GM12878 (cell line): ENCODE data around the gene PVALEF. TPM values are rescaled to one million over a fixed set of nuclear protein-coding genes. Genes with fewer than 3 reads are reported as not detected.

ENCODE experiments used
- ATAC-seq: fragments of 200-7000 bp; cut with Tn5 transposase; 3 replicates; pipeline ENCODE4 v1.9.1; 2020; ENCODE audit warnings: mild to moderate bottlenecking, moderate library complexity
- BruUV-seq: library from RNA; stranded (reverse); fragments of 400-500 nt; replicated peaks from 2 replicates; lab custom pipeline; 2021; lab: Mats Ljungman, UMichigan
- CTCF ChIA-PET: fragments of 300-600 bp; sonication (Branson Sonifier 250); formaldehyde crosslinking; extraction: SDS; loops from one replicate; lab custom pipeline; 2021; ENCODE audit warnings: inconsistent platforms; lab: Yijun Ruan, JAX
- POLR2A ChIA-PET: fragments of 350-600 bp; formaldehyde crosslinking; extraction: SDS; loops from one replicate; lab custom pipeline; 2021; ENCODE audit warnings: inconsistent platforms; lab: Charles Lee
- RAD21 ChIA-PET: fragments of 300-600 bp; sonication (Branson Sonifier 250); formaldehyde crosslinking; loops from one replicate; lab custom pipeline; 2023; ENCODE audit warnings: antibody characterized with exemption; ENCODE audit not compliant: unreplicated experiment; lab: Charles Lee
- SMC1A ChIA-PET: fragments of 300-600 bp; sonication (Branson Sonifier 250); formaldehyde crosslinking; loops from one replicate; lab custom pipeline; 2023; ENCODE audit not compliant: unreplicated experiment, uncharacterized antibody; lab: Charles Lee
- DNase-seq: peaks from one replicate; pipeline ENCODE4 v3.0.0-alpha.2; 2011; ENCODE audit warnings: low read depth, low spot score
- FAIRE-seq: peaks from 3 replicates; lab custom pipeline; 2011; peaks lifted over from hg19 to GRCh38; lab: Jason Lieb, UNC
- H2AFZ ChIP-seq: 2 replicates; pipeline ENCODE4 v1.6.0; 2011; ENCODE audit warnings: low read depth, low read length, control low read depth; ENCODE audit not compliant: control insufficient read depth
- H3K27ac ChIP-seq: 2 replicates; pipeline ENCODE4 v1.5.1; 2011; ENCODE audit warnings: control low read depth; ENCODE audit not compliant: control insufficient read depth, insufficient read depth
- H3K27me3 ChIP-seq, 2 experiments: replicated peaks in 1 of 2; 2 replicates each; pipeline versions ENCODE4 v1.6.0 to v1.6.1; 2011; ENCODE audit warnings: low read length in 1 of 2; ENCODE audit not compliant: control insufficient read depth in 2 of 2, insufficient read depth in 2 of 2
- H3K36me3 ChIP-seq, 2 experiments: 2 replicates each; pipeline ENCODE4 v1.5.1; 2011; ENCODE audit warnings: low read length in 1 of 2; ENCODE audit not compliant: control insufficient read depth in 2 of 2, insufficient read depth in 2 of 2
- H3K4me1 ChIP-seq: 2 replicates; pipeline ENCODE4 v1.6.1; 2011; ENCODE audit warnings: mild to moderate bottlenecking, low read length, moderate library complexity, mixed read lengths; ENCODE audit not compliant: control insufficient read depth, insufficient read depth
- H3K4me2 ChIP-seq: 2 replicates; pipeline ENCODE4 v1.6.0; 2011; ENCODE audit warnings: control low read depth; ENCODE audit not compliant: control insufficient read depth, insufficient read depth
- H3K4me3 ChIP-seq: fragments of 200-600 bp; sonication (generic); 2 replicates; pipeline ENCODE4 v1.5.1; 2016
- H3K79me2 ChIP-seq: 2 replicates; pipeline ENCODE4 v1.6.0; 2011; ENCODE audit warnings: low read length; ENCODE audit not compliant: control insufficient read depth, insufficient read depth
- H3K9ac ChIP-seq: 2 replicates; pipeline ENCODE4 v1.8.0; 2011; ENCODE audit warnings: low read length, control low read depth, mixed read lengths; ENCODE audit not compliant: control insufficient read depth, insufficient read depth
- H3K9me3 ChIP-seq: replicated peaks from 3 replicates; pipeline ENCODE4 v1.5.1; 2011; ENCODE audit warnings: mild to moderate bottlenecking, low read length; ENCODE audit not compliant: control insufficient read depth, insufficient read depth
- H4K20me1 ChIP-seq: 2 replicates; pipeline ENCODE4 v1.6.0; 2011; ENCODE audit not compliant: control insufficient read depth, insufficient read depth
- BHLHE40 ChIP-seq, 2 experiments: fragments of 450-650 bp in 1 of 2; IDR thresholded peaks; 2 replicates each; pipeline ENCODE4 v1.6.1; 2011 to 2017; ENCODE audit warnings: low read depth in 2 of 2, borderline replicate concordance in 1 of 2, improper control_type of control experiment in 1 of 2, low read length in 1 of 2, mild to moderate bottlenecking in 1 of 2
- DPF2 ChIP-seq: fragments of 450-650 bp; IDR thresholded peaks from 2 replicates; pipeline ENCODE4 v1.6.1; 2017; ENCODE audit warnings: mild to moderate bottlenecking
- E2F4 ChIP-seq: IDR thresholded peaks from 2 replicates; pipeline ENCODE4 v1.6.1; 2012; ENCODE audit warnings: low read depth, low read length, improper control_type of control experiment
- ETV6 ChIP-seq, 2 experiments: fragments of 450-650 bp in 1 of 2; IDR thresholded peaks in 1 of 2; conservative IDR thresholded peaks in 1 of 2; 2 replicates each; pipeline ENCODE4 v1.6.1; 2014; ENCODE audit warnings: antibody characterized with exemption in 1 of 2, borderline replicate concordance in 1 of 2, low read depth in 1 of 2, mild to moderate bottlenecking in 1 of 2, moderate library complexity in 1 of 2
- IRF3 ChIP-seq: fragments of 450-650 bp; IDR thresholded peaks from 2 replicates; pipeline ENCODE4 v1.6.1; 2014; ENCODE audit warnings: mild to moderate bottlenecking
- IRF4 ChIP-seq: IDR thresholded peaks from 2 replicates; pipeline ENCODE4 v1.6.1; 2011; ENCODE audit warnings: low read depth, low read length
- NFYB ChIP-seq: IDR thresholded peaks from 2 replicates; pipeline ENCODE4 v1.6.1; 2011; ENCODE audit warnings: low read depth, mild to moderate bottlenecking, low read length, improper control_type of control experiment, moderate library complexity; ENCODE audit not compliant: insufficient read depth
- NR2C2 ChIP-seq: IDR thresholded peaks from 2 replicates; pipeline ENCODE4 v1.6.1; 2011; ENCODE audit warnings: borderline replicate concordance, low read depth; ENCODE audit not compliant: control insufficient read depth, insufficient read length
- PAX8 ChIP-seq: fragments of 450-650 bp; IDR thresholded peaks from 2 replicates; pipeline ENCODE4 v1.6.1; 2017; ENCODE audit warnings: mild to moderate bottlenecking, moderate library complexity
- PML ChIP-seq: IDR thresholded peaks from 2 replicates; pipeline ENCODE4 v1.6.1; 2012; ENCODE audit warnings: low read length, inconsistent platforms
- RAD21 ChIP-seq: IDR thresholded peaks from 2 replicates; pipeline ENCODE4 v1.6.1; 2011; ENCODE audit warnings: mild to moderate bottlenecking, low read depth, low read length, moderate library complexity; ENCODE audit not compliant: insufficient read depth
- TBL1XR1 ChIP-seq: IDR thresholded peaks from 2 replicates; pipeline ENCODE4 v1.6.1; 2012; ENCODE audit warnings: low read depth, low read length, improper control_type of control experiment
- TCF7 ChIP-seq: IDR thresholded peaks from 2 replicates; pipeline ENCODE4 v1.6.1; 2014; ENCODE audit warnings: antibody characterized with exemption, borderline replicate concordance
- YBX1 ChIP-seq: fragments of 450-650 bp; IDR thresholded peaks from 2 replicates; pipeline ENCODE4 v1.6.1; 2016; ENCODE audit warnings: antibody characterized with exemption
- ZBED1 ChIP-seq: IDR thresholded peaks from 2 replicates; pipeline ENCODE4 v1.6.1; 2016; ENCODE audit warnings: borderline replicate concordance
- ZSCAN29 ChIP-seq: fragments of 450-650 bp; IDR thresholded peaks from 2 replicates; pipeline ENCODE4 v1.6.1; 2017; ENCODE audit warnings: mild to moderate bottlenecking, moderate library complexity
- WGBS: methylation state at CpG from one replicate; pipeline ENCODE4 v1.1.6; 2016; ENCODE audit warnings: low lambda C conversion rate; ENCODE audit not compliant: insufficient replicate concordance, insufficient coverage; ENCODE audit errors: missing lambda C conversion rate; 5-methylcytosine and 5-hydroxymethylcytosine counted together
- in situ Hi-C: fragments of 300-500 bp; cut with MboI; formaldehyde crosslinking; loops from 9 replicates; pipeline ENCODE4 v1.14.3; 2018; ENCODE audit warnings: mixed read lengths
- intact Hi-C: fragments of 100-400 bp; cut with micrococcal nuclease; formaldehyde crosslinking; loops from one replicate; pipeline ENCODE4 v1.14.2; 2022; ENCODE audit not compliant: unreplicated experiment
- polyA plus RNA-seq, 11 experiments: library from polyadenylated mRNA; depleted of rRNA in 4 of 11; unstranded in 6 of 11; stranded (reverse) in 5 of 11; fragments of >200 nt; fragmentation: Nextera tagmentation in 4 of 11; fragmentation: Illumina TruSeq in 1 of 11; extraction: Ambion mirVana in 4 of 11; extraction: Trizol in 1 of 11; gene quantifications; 1 replicate in 1 of 11; 2 replicates in 10 of 11; pipeline versions ENCODE4 v1.2.1 to v1.2.3, GENCODE V29; 2011 to 2016; ENCODE audit warnings: inconsistent platforms in 2 of 11, missing spikeins in 2 of 11, low read depth in 1 of 11
- total RNA-seq, 4 experiments: library from RNA; depleted of rRNA in 3 of 4; stranded (reverse); fragments of >200 nt in 3 of 4; fragmentation: Illumina TruSeq in 1 of 4; extraction: Trizol in 1 of 4; gene quantifications; 2 replicates each; pipeline versions ENCODE4 v1.2.1 to v1.2.3, GENCODE V29; 2013 to 2021

Gene PVALEF
- total and polyA plus RNA-seq, 10 of the 15 experiments (the other 5 are each of a cell fraction or from before 2014, with no cell fraction given) = not detected

GRCh38 chr17:81140018-81140417 is 25.3 kb upstream of the PVALEF start:
- no TSS peak for BruUV-seq
- H3K4me2 ChIP-seq = no peak overlapping the region
- no peak for FAIRE-seq
- ChIA-PET POLR2A (no interaction called here), SMC1A (no interaction called here), RAD21 (no interaction called here), CTCF (no interaction called here)
- no peak overlapping the region for H3K27ac ChIP-seq
- intact Hi-C loops = loop anchor here (5.0 kb wide), 1 partner anchor 342 kb away; no protein-coding TSS in a partner anchor
- no peak overlapping the region for H3K4me3 ChIP-seq
- H3K79me2 ChIP-seq = no peaks in the 10 kb centered on the region
- no peak for TF ChIP-seq TBL1XR1
- TF ChIP-seq PML = no peak
- TF ChIP-seq IRF4 = no peak
- TF ChIP-seq YBX1 = no peak
- no peak for TF ChIP-seq ETV6 (conservative IDR thresholded peaks at IDR 0.05 in 1 of 2, IDR thresholded peaks at IDR 0.05 in 1 of 2; ENCODE audit: borderline replicate concordance in 1 of 2, low read depth in 1 of 2)
- no peak for TF ChIP-seq ZSCAN29
- H3K9me3 ChIP-seq = no peaks in the 10 kb centered on the region
- 37% methylated on average over 8 of the region's 8 CpGs for WGBS
- in situ Hi-C loops = loop anchor here (25.0 kb wide), 1 partner anchor 347 kb away; no protein-coding TSS in a partner anchor
- H3K4me1 ChIP-seq = no peaks in the 10 kb centered on the region
- no peaks in the 10 kb centered on the region for H3K27me3 ChIP-seq
- DNase-seq = no peak
- ATAC-seq = no peak
- H4K20me1 ChIP-seq = no peaks in the 10 kb centered on the region
- H3K36me3 ChIP-seq = no peaks in the 10 kb centered on the region
- no peak overlapping the region for H2AFZ ChIP-seq
- no peak overlapping the region for H3K9ac ChIP-seq

GRCh38 chr17:81140695-81141094 is 24.6 kb upstream of the PVALEF start:
- Histone ChIP-seq H3K27me3 (no peaks in the 10 kb centered on the region), H3K4me3 (no peak overlapping the region), H4K20me1 (no peaks in the 10 kb centered on the region), H3K27ac (no peak overlapping the region), H3K9ac (no peak overlapping the region), H3K36me3 (no peaks in the 10 kb centered on the region), H2AFZ (no peak overlapping the region), H3K79me2 (no peaks in the 10 kb centered on the region), H3K9me3 (no peaks in the 10 kb centered on the region), H3K4me1 (no peaks in the 10 kb centered on the region), H3K4me2 (no peak overlapping the region)
- no peak for DNase-seq
- intact Hi-C loops (loop anchor here (5.0 kb wide), 1 partner anchor 342 kb away; no protein-coding TSS in a partner anchor), in situ Hi-C loops (loop anchor here (25.0 kb wide), 1 partner anchor 347 kb away; no protein-coding TSS in a partner anchor)
- ChIA-PET CTCF (no interaction called here), SMC1A (no interaction called here), RAD21 (no interaction called here), POLR2A (no interaction called here)
- BruUV-seq = no TSS peak
- 34% methylated on average over 14 of the region's 37 CpGs for WGBS
- TF ChIP-seq E2F4 (no peak), ZBED1 (no peak), TCF7 (no peak), NFYB (no peak), BHLHE40 (IDR thresholded peaks at IDR 0.05; ENCODE audit: borderline replicate concordance in 1 of 2, low read depth in 2 of 2, low read length in 1 of 2) (no peak), IRF3 (no peak), RAD21 (no peak), PAX8 (no peak), DPF2 (no peak), NR2C2 (no peak)
- FAIRE-seq = no peak
- ATAC-seq = no peak
